IPS-18a (cell line): ENCODE results near the gene DSCAML1.

Experiments
- H3K27ac ChIP-seq: one replicate; pipeline ENCODE4 v1.5.1; 2013; ENCODE audit warnings: low read length
- H3K27me3 ChIP-seq: one replicate; pipeline ENCODE4 v1.6.1; 2013; ENCODE audit warnings: mild to moderate bottlenecking, low read length; ENCODE audit not compliant: control insufficient read depth, insufficient read depth
- H3K36me3 ChIP-seq: one replicate; pipeline ENCODE4 v1.6.1; 2013; ENCODE audit warnings: low read depth, low read length; ENCODE audit not compliant: control insufficient read depth
- H3K4me1 ChIP-seq: one replicate; pipeline ENCODE4 v1.6.1; 2013; ENCODE audit warnings: low read depth, low read length; ENCODE audit not compliant: control insufficient read depth
- H3K4me3 ChIP-seq: one replicate; pipeline ENCODE4 v1.5.1; 2013; ENCODE audit warnings: low read length
- H3K9ac ChIP-seq: one replicate; pipeline ENCODE4 v1.6.1; 2013; ENCODE audit warnings: mild to moderate bottlenecking, low read length, moderate library complexity
- H3K9me3 ChIP-seq: one replicate; pipeline ENCODE4 v1.6.1; 2013; ENCODE audit warnings: low read depth, low read length; ENCODE audit not compliant: control insufficient read depth

The DSCAML1 gene

GRCh38 chr11:117724104-117724503, 72.9 kb downstream of the DSCAML1 start:
- H3K27ac ChIP-seq, result no peak overlapping the region
- H3K36me3 ChIP-seq, result no peaks in the 10 kb centered on the region
- no peak overlapping the region for H3K4me3 ChIP-seq
- H3K9ac ChIP-seq, result no peak overlapping the region
- H3K9me3 ChIP-seq, result no peaks in the 10 kb centered on the region
- H3K27me3 ChIP-seq, result peaks cover 23% of the 10 kb centered on the region
- H3K4me1 ChIP-seq, result peaks cover 25% of the 10 kb centered on the region

GRCh38 chr11:117723277-117724024, 73.6 kb downstream of the DSCAML1 start:
- Histone ChIP-seq H3K9me3 (no peaks in the 10 kb centered on the region), H3K27me3 (peaks cover 23% of the 10 kb centered on the region), H3K36me3 (no peaks in the 10 kb centered on the region), H3K4me3 (no peak overlapping the region), H3K27ac (no peak overlapping the region), H3K4me1 (peaks cover 25% of the 10 kb centered on the region), H3K9ac (no peak overlapping the region)

GRCh38 chr11:117722082-117722481, 74.9 kb downstream of the DSCAML1 start:
- no peaks in the 10 kb centered on the region for H3K9me3 ChIP-seq
- no peak overlapping the region for H3K9ac ChIP-seq
- peaks cover 35% of the 10 kb centered on the region for H3K4me1 ChIP-seq
- no peaks in the 10 kb centered on the region for H3K36me3 ChIP-seq
- no peak overlapping the region for H3K4me3 ChIP-seq
- peaks cover 23% of the 10 kb centered on the region for H3K27me3 ChIP-seq
- no peak overlapping the region for H3K27ac ChIP-seq

DNA sequence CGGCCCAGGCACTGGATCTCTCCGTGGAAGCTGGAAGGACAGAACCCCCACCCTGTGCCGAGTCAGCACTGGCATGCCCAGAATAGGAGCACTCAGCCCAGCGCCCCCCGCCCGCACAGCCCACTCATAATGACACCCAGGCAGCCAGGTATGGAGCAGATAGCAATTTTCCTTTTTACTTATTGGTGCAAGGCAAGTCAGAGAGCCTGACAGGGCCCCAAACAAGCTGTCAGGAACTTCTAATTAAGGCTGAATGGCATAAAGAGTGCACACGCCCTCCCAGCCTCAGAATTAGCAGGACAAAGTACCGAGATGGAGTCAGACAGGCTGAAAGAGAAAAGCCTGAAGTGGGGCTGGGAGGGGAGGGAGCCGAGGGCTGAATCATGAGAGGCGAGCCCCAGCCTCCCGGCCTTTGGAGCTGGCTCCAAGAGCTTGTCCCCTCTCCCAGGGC, 76.9 kb downstream of the DSCAML1 start:
- Histone ChIP-seq H3K9ac (no peak overlapping the region), H3K27me3 (peaks cover 23% of the 10 kb centered on the region), H3K4me3 (no peak overlapping the region), H3K27ac (no peak overlapping the region), H3K36me3 (no peaks in the 10 kb centered on the region), H3K4me1 (peaks cover 35% of the 10 kb centered on the region), H3K9me3 (no peaks in the 10 kb centered on the region)

GRCh38 chr11:117719480-117719879, 77.5 kb downstream of the DSCAML1 start:
- no peak overlapping the region for H3K27ac ChIP-seq
- H3K9ac ChIP-seq, result no peak overlapping the region
- H3K27me3 ChIP-seq, result peaks cover 19% of the 10 kb centered on the region
- H3K9me3 ChIP-seq, result no peaks in the 10 kb centered on the region
- H3K36me3 ChIP-seq, result no peaks in the 10 kb centered on the region
- H3K4me3 ChIP-seq, result no peak overlapping the region
- H3K4me1 ChIP-seq, result peaks cover 35% of the 10 kb centered on the region

DNA sequence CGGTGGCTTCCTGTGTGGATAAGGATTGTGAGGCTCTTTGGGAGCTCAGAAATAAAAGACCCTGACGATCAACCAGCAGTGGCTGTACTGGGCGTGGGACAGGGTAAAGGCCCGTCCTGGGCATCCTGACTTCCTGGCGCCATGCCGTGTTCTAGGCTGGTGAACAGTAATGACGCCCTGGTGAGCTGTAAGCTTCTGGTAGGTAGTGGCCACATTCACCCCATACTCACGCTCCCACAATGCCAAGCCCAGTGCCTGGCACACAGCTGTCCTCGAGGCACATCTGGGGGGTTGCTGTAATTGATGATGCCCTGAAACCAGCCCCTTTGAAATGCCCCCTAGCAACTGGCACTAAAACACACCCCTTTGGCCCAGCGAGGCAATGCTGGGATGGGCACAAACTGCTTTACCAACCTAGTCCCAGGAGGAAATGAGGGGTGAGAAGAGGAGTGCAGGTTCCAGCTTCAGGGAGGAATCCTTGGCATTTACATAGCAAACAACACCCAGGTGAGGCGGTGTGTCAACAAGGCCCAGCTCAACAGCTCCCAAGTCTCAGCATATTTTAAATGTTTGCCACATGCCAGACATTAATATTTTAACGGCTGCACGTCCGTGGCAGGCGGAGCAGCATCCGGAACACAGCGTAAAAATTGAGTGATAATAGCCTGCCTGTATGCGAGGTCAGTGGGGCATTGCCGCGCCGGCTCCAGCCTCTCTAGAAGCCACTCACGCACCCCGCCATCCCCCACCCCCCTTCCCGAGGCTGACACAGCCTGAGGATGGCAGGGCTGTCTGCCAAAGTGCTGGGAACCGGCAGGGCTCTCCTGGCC, 79.3 kb downstream of the DSCAML1 start:
- no peak overlapping the region for H3K9ac ChIP-seq
- no peaks in the 10 kb centered on the region for H3K9me3 ChIP-seq
- peaks cover 4% of the 10 kb centered on the region for H3K27me3 ChIP-seq
- no peaks in the 10 kb centered on the region for H3K36me3 ChIP-seq
- no peak overlapping the region for H3K27ac ChIP-seq
- H3K4me1 ChIP-seq, result peaks cover 21% of the 10 kb centered on the region
- H3K4me3 ChIP-seq, result no peak overlapping the region

DNA sequence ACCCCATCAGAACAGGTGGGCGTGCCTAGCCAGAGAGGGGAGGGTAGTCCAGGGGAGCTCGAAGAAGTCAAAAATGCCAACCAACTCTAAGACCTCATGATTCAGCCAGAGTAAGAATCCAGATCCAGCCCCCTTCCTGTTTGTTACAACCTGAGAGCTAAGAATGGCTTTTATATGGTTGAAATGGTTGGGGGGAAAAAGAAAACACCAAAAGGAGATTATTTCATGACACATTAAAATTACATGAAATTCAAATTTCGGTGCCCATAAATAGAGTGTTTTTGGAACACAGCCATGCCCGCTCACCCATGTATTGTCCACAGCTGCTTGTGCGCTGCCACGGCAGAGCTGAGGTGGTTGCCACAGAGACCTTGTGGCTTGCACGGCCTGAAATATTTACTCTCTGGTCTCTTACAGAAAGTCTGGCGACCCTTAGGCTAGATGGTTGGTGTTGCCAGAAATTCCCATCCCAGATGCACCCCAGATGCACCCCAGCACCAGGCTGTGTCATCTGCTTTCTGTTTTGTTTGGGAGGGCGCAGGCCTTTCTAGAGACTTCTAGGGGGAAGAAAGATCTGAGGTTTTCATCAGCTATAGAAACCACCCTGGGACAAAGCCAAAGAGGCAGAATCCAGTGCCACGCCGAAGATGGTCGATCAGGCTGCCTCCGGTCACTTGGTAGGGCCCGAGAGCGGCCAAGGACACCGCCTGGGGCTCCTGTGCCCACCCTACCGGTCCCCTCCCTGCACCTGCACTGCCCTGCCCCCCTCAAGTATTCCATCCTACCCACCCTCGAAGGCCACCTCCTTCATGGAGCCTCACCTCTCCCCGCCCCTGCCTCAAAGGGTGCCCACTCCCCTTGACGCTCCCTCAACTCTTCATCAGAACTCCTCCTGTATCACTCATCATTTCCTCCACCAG, 80.2 kb downstream of the DSCAML1 start:
- no peaks in the 10 kb centered on the region for H3K36me3 ChIP-seq
- H3K4me1 ChIP-seq, result peaks cover 26% of the 10 kb centered on the region
- H3K9me3 ChIP-seq, result no peaks in the 10 kb centered on the region
- H3K27me3 ChIP-seq, result no peaks in the 10 kb centered on the region
- no peak overlapping the region for H3K4me3 ChIP-seq
- no peak overlapping the region for H3K27ac ChIP-seq
- H3K9ac ChIP-seq, result no peak overlapping the region

GRCh38 chr11:117715801-117716200, 81.2 kb downstream of the DSCAML1 start:
- Histone ChIP-seq H3K4me3 (no peak overlapping the region), H3K9ac (no peak overlapping the region), H3K9me3 (no peaks in the 10 kb centered on the region), H3K27me3 (no peaks in the 10 kb centered on the region), H3K4me1 (peaks cover 29% of the 10 kb centered on the region), H3K36me3 (no peaks in the 10 kb centered on the region), H3K27ac (no peak overlapping the region)

GRCh38 chr11:117713538-117713991, 83.5 kb downstream of the DSCAML1 start:
- Histone ChIP-seq H3K27ac (no peak overlapping the region), H3K9me3 (no peaks in the 10 kb centered on the region), H3K4me1 (peaks cover 18% of the 10 kb centered on the region), H3K27me3 (no peaks in the 10 kb centered on the region), H3K4me3 (no peak overlapping the region), H3K36me3 (no peaks in the 10 kb centered on the region), H3K9ac (no peak overlapping the region)

GRCh38 chr11:117712530-117712929, 84.5 kb downstream of the DSCAML1 start:
- H3K27me3 ChIP-seq, result no peaks in the 10 kb centered on the region
- H3K4me3 ChIP-seq, result no peak overlapping the region
- H3K9me3 ChIP-seq, result no peaks in the 10 kb centered on the region
- H3K9ac ChIP-seq, result no peak overlapping the region
- no peak overlapping the region for H3K27ac ChIP-seq
- H3K4me1 ChIP-seq, result peaks cover 9% of the 10 kb centered on the region
- H3K36me3 ChIP-seq, result no peaks in the 10 kb centered on the region

- H3K36me3 ChIP-seq, result no peaks in the 10 kb centered on the region
- no peak overlapping the region for H3K9ac ChIP-seq
- peaks cover 8% of the 10 kb centered on the region for H3K4me1 ChIP-seq
- H3K27me3 ChIP-seq, result no peaks in the 10 kb centered on the region
- H3K9me3 ChIP-seq, result no peaks in the 10 kb centered on the region
- no peak overlapping the region for H3K4me3 ChIP-seq
- no peak overlapping the region for H3K27ac ChIP-seq
These were observed 85.7 kb downstream of the DSCAML1 start for GRCh38 chr11:117711331-117711730.
